WTC11 (cell line): ENCODE data around the gene PDE4B. TPM values are rescaled to one million over a fixed set of nuclear protein-coding genes. Genes with fewer than 3 reads are reported as not detected.

Source experiments
- ATAC-seq: fragments of 200-7000 bp; cut with Tn5 transposase; 2 replicates; pipeline ENCODE4 v1.10.0; 2021; ENCODE audit warnings: mild to moderate bottlenecking, moderate library complexity
- CTCF ChIA-PET: fragments of 300-600 bp; sonication (Branson Sonifier 250); formaldehyde crosslinking; loops from one replicate; lab custom pipeline; 2021; ENCODE audit warnings: antibody characterized with exemption; lab: Charles Lee
- POLR2A ChIA-PET: fragments of 350-600 bp; sonication (Branson Sonifier 250); formaldehyde crosslinking; loops from one replicate; lab custom pipeline; 2021; ENCODE audit warnings: antibody characterized with exemption; lab: Charles Lee
- DNase-seq: peaks from one replicate; pipeline ENCODE4 v3.0.0; 2021; ENCODE audit warnings: low spot score
- H3K27ac Mint-ChIP-seq: 2 replicates; pipeline ENCODE4 v1.8.0; 2021; ENCODE audit warnings: mixed read lengths
- H3K27me3 Mint-ChIP-seq: 2 replicates; pipeline ENCODE4 v1.8.0; 2021; ENCODE audit warnings: low read depth, mild to moderate bottlenecking, moderate library complexity, mixed read lengths
- H3K36me3 Mint-ChIP-seq: 2 replicates; pipeline ENCODE4 v1.8.0; 2021; ENCODE audit warnings: mixed read lengths
- H3K4me1 Mint-ChIP-seq: 2 replicates; pipeline ENCODE4 v1.8.0; 2022; ENCODE audit warnings: mixed read lengths
- H3K4me3 Mint-ChIP-seq: 2 replicates; pipeline ENCODE4 v1.8.0; 2021; ENCODE audit warnings: mild to moderate bottlenecking, moderate library complexity, mixed read lengths
- H3K9me3 Mint-ChIP-seq: 2 replicates; pipeline ENCODE4 v1.8.0; 2021; ENCODE audit warnings: mixed read lengths
- CREB1 ChIP-seq: sonication (generic); formaldehyde crosslinking; IDR thresholded peaks from 2 replicates; pipeline ENCODE4 v1.8.0; 2023; ENCODE audit warnings: mild to moderate bottlenecking, missing genetic modification reagents
- ESRRA ChIP-seq: sonication (generic); formaldehyde crosslinking; IDR thresholded peaks from 2 replicates; pipeline ENCODE4 v1.8.1; 2022; ENCODE audit warnings: mild to moderate bottlenecking, missing genetic modification reagents, borderline replicate concordance
- HMGA2 ChIP-seq: fragments of 250-450 bp; sonication (Bioruptor Pico); IDR thresholded peaks from 2 replicates; pipeline ENCODE4 v1.4.0; 2021; ENCODE audit warnings: mild to moderate bottlenecking, moderate library complexity
- IRF2 ChIP-seq: sonication (generic); formaldehyde crosslinking; IDR thresholded peaks from 2 replicates; pipeline ENCODE4 v1.8.0; 2022; ENCODE audit warnings: low read depth, missing genetic modification reagents, borderline replicate concordance
- JAZF1 ChIP-seq: fragments of 250-450 bp; sonication (Bioruptor Pico); IDR thresholded peaks from 2 replicates; pipeline ENCODE4 v1.9.0; 2021; ENCODE audit warnings: moderate library complexity, mild to moderate bottlenecking, inconsistent platforms
- MXD4 ChIP-seq: fragments of 250-450 bp; sonication (Bioruptor Pico); IDR thresholded peaks from 2 replicates; pipeline ENCODE4 v1.8.0; 2021; ENCODE audit warnings: mild to moderate bottlenecking, moderate library complexity, borderline replicate concordance
- NR3C1 ChIP-seq: sonication (generic); formaldehyde crosslinking; conservative IDR thresholded peaks from 2 replicates; pipeline ENCODE4 v1.8.1; 2023; ENCODE audit warnings: low read depth, mild to moderate bottlenecking, missing genetic modification reagents
- OVOL2 ChIP-seq: fragments of 250-450 bp; sonication (Bioruptor Pico); IDR thresholded peaks from 2 replicates; pipeline ENCODE4 v1.9.0; 2021; ENCODE audit warnings: mild to moderate bottlenecking, borderline replicate concordance
- RELA ChIP-seq: sonication (generic); formaldehyde crosslinking; IDR thresholded peaks from 2 replicates; pipeline ENCODE4 v1.8.1; 2022; ENCODE audit warnings: missing genetic modification reagents, mild to moderate bottlenecking, borderline replicate concordance
- TP53 ChIP-seq: sonication (generic); formaldehyde crosslinking; IDR thresholded peaks from 2 replicates; pipeline ENCODE4 v1.8.1; 2023; ENCODE audit warnings: mild to moderate bottlenecking, missing genetic modification reagents
- ZBTB21 ChIP-seq: sonication (generic); formaldehyde crosslinking; IDR thresholded peaks from 2 replicates; pipeline ENCODE4 v1.8.1; 2023; ENCODE audit warnings: mild to moderate bottlenecking, missing genetic modification reagents, borderline replicate concordance
- ZNF416 ChIP-seq: fragments of 250-450 bp; sonication (Bioruptor Pico); IDR thresholded peaks from 2 replicates; pipeline ENCODE4 v1.9.0; 2021; ENCODE audit warnings: mild to moderate bottlenecking, inconsistent platforms
- ZNF423 ChIP-seq: fragments of 250-450 bp; sonication (Bioruptor Pico); IDR thresholded peaks from 2 replicates; pipeline ENCODE4 v2.1.2; 2022; ENCODE audit warnings: mild to moderate bottlenecking, moderate library complexity
- ZNF671 ChIP-seq: fragments of 250-450 bp; sonication (Bioruptor Pico); IDR thresholded peaks from 2 replicates; pipeline ENCODE4 v1.8.0; 2021; ENCODE audit warnings: mild to moderate bottlenecking
- total RNA-seq: library from RNA; stranded (reverse); gene quantifications from 3 replicates; pipeline ENCODE4 v1.2.3, GENCODE V29; 2021
- TF ChIP-seq, protein P1 (sequence below): fragments of 250-450 bp; sonication (Bioruptor Pico); IDR thresholded peaks from 2 replicates; pipeline ENCODE4 v1.8.0; 2021; ENCODE audit warnings: mild to moderate bottlenecking
- TF ChIP-seq, protein P2 (sequence below): sonication (generic); formaldehyde crosslinking; IDR thresholded peaks from 2 replicates; pipeline ENCODE4 v1.8.0; 2022; ENCODE audit warnings: missing genetic modification reagents
- TF ChIP-seq, protein P3 (sequence below): fragments of 200-600 bp; IDR thresholded peaks from 2 replicates; pipeline ENCODE4 v1.8.0; 2022; ENCODE audit warnings: antibody characterized with exemption

PDE4B gene
- total RNA-seq, 1 experiment from 2014 or later, result 8.0 TPM

DNA sequence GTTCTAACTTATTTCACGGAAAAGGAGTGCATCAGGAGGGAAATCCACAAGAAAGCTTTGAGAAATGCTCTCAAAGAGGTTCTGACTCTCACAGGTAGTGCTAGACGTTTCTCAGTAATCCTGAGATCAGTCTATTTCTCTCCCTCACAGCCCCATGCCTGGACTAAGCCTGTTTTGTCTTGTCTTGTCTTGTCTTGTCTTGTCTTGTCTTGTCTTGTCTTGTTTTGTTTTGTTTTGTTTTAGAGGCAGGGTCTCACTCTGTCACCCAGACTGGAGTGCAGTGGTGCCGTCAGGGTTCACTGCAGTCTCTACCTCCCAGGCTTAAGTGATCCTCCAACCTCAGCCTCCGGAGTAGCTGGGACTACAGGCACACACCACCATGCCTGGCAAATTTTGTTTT, 608.0 kb downstream of the PDE4B start:
- Mint-ChIP-seq H3K27ac (no peak overlapping the region), H3K36me3 (no peaks in the 10 kb centered on the region), H3K27me3 (no peaks in the 10 kb centered on the region), H3K4me1 (peaks cover 3% of the 10 kb centered on the region; the same call in 1 of the 2 replicates), H3K9me3 (no peaks in the 10 kb centered on the region), H3K4me3 (no peak overlapping the region)
- ChIA-PET POLR2A (no interaction called here), CTCF (no interaction called here)
- ATAC-seq, result no peak
- TF ChIP-seq ZNF671 (CRISPR knock-in tag), result no peak
- TF ChIP-seq JAZF1 (CRISPR knock-in tag), result no peak
- TF ChIP-seq, protein P1, sequence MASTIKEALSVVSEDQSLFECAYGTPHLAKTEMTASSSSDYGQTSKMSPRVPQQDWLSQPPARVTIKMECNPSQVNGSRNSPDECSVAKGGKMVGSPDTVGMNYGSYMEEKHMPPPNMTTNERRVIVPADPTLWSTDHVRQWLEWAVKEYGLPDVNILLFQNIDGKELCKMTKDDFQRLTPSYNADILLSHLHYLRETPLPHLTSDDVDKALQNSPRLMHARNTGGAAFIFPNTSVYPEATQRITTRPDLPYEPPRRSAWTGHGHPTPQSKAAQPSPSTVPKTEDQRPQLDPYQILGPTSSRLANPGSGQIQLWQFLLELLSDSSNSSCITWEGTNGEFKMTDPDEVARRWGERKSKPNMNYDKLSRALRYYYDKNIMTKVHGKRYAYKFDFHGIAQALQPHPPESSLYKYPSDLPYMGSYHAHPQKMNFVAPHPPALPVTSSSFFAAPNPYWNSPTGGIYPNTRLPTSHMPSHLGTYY (CRISPR knock-in tag), result no peak
- no peak for TF ChIP-seq MXD4 (CRISPR knock-in tag)
- no peak for TF ChIP-seq NR3C1 (CRISPR knock-in tag)
- TF ChIP-seq TP53 (CRISPR knock-in tag), result no peak
- TF ChIP-seq, protein P2, sequence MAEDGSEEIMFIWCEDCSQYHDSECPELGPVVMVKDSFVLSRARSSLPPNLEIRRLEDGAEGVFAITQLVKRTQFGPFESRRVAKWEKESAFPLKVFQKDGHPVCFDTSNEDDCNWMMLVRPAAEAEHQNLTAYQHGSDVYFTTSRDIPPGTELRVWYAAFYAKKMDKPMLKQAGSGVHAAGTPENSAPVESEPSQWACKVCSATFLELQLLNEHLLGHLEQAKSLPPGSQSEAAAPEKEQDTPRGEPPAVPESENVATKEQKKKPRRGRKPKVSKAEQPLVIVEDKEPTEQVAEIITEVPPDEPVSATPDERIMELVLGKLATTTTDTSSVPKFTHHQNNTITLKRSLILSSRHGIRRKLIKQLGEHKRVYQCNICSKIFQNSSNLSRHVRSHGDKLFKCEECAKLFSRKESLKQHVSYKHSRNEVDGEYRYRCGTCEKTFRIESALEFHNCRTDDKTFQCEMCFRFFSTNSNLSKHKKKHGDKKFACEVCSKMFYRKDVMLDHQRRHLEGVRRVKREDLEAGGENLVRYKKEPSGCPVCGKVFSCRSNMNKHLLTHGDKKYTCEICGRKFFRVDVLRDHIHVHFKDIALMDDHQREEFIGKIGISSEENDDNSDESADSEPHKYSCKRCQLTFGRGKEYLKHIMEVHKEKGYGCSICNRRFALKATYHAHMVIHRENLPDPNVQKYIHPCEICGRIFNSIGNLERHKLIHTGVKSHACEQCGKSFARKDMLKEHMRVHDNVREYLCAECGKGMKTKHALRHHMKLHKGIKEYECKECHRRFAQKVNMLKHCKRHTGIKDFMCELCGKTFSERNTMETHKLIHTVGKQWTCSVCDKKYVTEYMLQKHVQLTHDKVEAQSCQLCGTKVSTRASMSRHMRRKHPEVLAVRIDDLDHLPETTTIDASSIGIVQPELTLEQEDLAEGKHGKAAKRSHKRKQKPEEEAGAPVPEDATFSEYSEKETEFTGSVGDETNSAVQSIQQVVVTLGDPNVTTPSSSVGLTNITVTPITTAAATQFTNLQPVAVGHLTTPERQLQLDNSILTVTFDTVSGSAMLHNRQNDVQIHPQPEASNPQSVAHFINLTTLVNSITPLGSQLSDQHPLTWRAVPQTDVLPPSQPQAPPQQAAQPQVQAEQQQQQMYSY (CRISPR knock-in tag), result no peak
- DNase-seq, result no peak

DNA sequence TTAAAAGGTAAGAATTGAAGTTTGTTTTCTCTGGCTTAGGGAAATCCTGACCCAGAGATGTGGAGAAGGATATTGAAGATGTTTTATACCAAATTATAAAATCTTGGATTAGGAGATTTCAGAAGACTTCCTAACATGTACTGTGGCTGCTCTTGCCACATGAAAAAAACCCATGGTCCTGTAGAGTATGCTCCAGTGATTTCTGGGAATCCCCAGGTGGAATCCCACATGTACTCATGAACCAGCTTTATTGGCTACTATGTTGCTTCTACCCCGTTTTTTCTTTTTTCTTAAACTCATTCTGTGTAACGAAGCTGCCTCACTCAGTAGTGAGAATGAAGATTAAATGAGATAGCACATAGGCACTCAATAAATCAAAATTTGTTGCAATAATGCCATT, 608.5 kb downstream of the PDE4B start:
- ATAC-seq, result no peak
- POLR2A ChIA-PET, result no interaction called here
- CTCF ChIA-PET, result interaction anchor here (0.6 kb wide), 1 partner anchor 349 kb away, joined by 3 read pairs; no protein-coding TSS in a partner anchor

DNA sequence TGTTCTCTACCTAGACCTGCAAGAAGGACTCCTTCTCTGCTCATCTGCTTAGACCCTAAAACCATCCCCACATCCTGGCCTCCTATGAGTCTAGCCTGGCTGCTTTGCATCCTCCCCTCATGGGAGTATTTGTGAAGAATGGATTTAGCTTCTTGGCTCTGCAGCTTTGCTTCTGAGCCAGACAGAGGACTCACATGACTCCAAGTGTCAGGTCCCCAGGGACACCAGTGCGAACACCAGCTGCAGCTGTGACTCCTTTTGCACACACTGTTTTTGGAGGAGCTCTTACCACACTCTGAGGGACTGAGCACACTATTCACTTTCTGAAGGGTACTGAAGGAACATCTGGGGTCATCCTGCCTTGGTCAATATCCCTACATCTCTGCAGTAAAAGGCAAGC, 609.5 kb downstream of the PDE4B start:
- H3K4me3 Mint-ChIP-seq, result no peak overlapping the region
- no peak for ATAC-seq
- ChIA-PET POLR2A (no interaction called here), CTCF (no interaction called here)
- H3K4me1 Mint-ChIP-seq, result peaks cover 3% of the 10 kb centered on the region; the same call in 1 of the 2 replicates
- no peaks in the 10 kb centered on the region for H3K9me3 Mint-ChIP-seq
- no peak for DNase-seq
- H3K36me3 Mint-ChIP-seq, result no peaks in the 10 kb centered on the region
- no peak overlapping the region for H3K27ac Mint-ChIP-seq
- no peak for TF ChIP-seq ZNF416 (CRISPR knock-in tag)
- no peaks in the 10 kb centered on the region for H3K27me3 Mint-ChIP-seq

More for the DNA sequence above, 608.5 kb downstream of the PDE4B start:
- no peaks in the 10 kb centered on the region for H3K9me3 Mint-ChIP-seq
- TF ChIP-seq, protein P3, sequence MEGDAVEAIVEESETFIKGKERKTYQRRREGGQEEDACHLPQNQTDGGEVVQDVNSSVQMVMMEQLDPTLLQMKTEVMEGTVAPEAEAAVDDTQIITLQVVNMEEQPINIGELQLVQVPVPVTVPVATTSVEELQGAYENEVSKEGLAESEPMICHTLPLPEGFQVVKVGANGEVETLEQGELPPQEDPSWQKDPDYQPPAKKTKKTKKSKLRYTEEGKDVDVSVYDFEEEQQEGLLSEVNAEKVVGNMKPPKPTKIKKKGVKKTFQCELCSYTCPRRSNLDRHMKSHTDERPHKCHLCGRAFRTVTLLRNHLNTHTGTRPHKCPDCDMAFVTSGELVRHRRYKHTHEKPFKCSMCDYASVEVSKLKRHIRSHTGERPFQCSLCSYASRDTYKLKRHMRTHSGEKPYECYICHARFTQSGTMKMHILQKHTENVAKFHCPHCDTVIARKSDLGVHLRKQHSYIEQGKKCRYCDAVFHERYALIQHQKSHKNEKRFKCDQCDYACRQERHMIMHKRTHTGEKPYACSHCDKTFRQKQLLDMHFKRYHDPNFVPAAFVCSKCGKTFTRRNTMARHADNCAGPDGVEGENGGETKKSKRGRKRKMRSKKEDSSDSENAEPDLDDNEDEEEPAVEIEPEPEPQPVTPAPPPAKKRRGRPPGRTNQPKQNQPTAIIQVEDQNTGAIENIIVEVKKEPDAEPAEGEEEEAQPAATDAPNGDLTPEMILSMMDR, result no peak
- no peak for TF ChIP-seq ZNF423 (CRISPR knock-in tag)
- no peak for TF ChIP-seq CREB1
- TF ChIP-seq RELA (CRISPR knock-in tag), result no peak
- no peak for TF ChIP-seq IRF2 (CRISPR knock-in tag)
- TF ChIP-seq ESRRA (CRISPR knock-in tag), result no peak
- no peak for TF ChIP-seq HMGA2 (CRISPR knock-in tag)
- TF ChIP-seq OVOL2 (CRISPR knock-in tag), result no peak
- TF ChIP-seq ZBTB21 (CRISPR knock-in tag), result no peak
- DNase-seq, result no peak
- no peaks in the 10 kb centered on the region for H3K36me3 Mint-ChIP-seq
- H3K4me1 Mint-ChIP-seq, result peaks cover 3% of the 10 kb centered on the region; the same call in 1 of the 2 replicates
- H3K27me3 Mint-ChIP-seq, result no peaks in the 10 kb centered on the region
- H3K27ac Mint-ChIP-seq, result no peak overlapping the region
- H3K4me3 Mint-ChIP-seq, result no peak overlapping the region
